HEK293 (cell line): ENCODE measurements around the gene TMEM167A.

Experiments
- CTCF ChIA-PET: fragments of 350-600 bp; formaldehyde crosslinking; extraction: SDS; loops from one replicate; lab custom pipeline; 2021; ENCODE audit warnings: antibody characterized with exemption; lab: Yijun Ruan, JAX
- POLR2A ChIA-PET: fragments of 300-600 bp; formaldehyde crosslinking; extraction: SDS; loops from one replicate; lab custom pipeline; 2020; ENCODE audit warnings: antibody characterized with exemption, inconsistent platforms; lab: Yijun Ruan, JAX
- H3K27ac ChIP-seq: fragments of 200-500 bp; sonication (Bioruptor generic); 2 replicates; pipeline ENCODE4 v1.5.1; 2014; ENCODE audit warnings: low read depth, low read length, control low read depth, inconsistent platforms; ENCODE audit errors: extremely low read depth
- H3K36me3 ChIP-seq, 2 experiments: fragments of 200-500 bp in 1 of 2; sonication (Bioruptor generic) in 1 of 2; 1 replicate in 1 of 2; 2 replicates in 1 of 2; pipeline ENCODE4 v1.5.1; 2014 to 2017; ENCODE audit warnings: inconsistent platforms in 2 of 2, low read length in 2 of 2; ENCODE audit not compliant: control insufficient read depth in 2 of 2, insufficient read depth in 1 of 2
- H3K4me1 ChIP-seq: fragments of 200-500 bp; sonication (Bioruptor generic); 2 replicates; pipeline ENCODE4 v1.5.1; 2014; ENCODE audit warnings: mild to moderate bottlenecking, low read length, inconsistent platforms; ENCODE audit not compliant: control insufficient read depth, insufficient read depth
- H3K4me3 ChIP-seq: 2 replicates; pipeline ENCODE4 v1.5.1; 2011; ENCODE audit warnings: low read depth, mild to moderate bottlenecking, control low read depth, low read length, moderate library complexity
- H3K9me3 ChIP-seq: fragments of 200-500 bp; sonication (Bioruptor generic); 2 replicates; pipeline ENCODE4 v1.5.1; 2014; ENCODE audit warnings: low read depth, low read length, inconsistent platforms; ENCODE audit not compliant: control insufficient read depth, insufficient read depth
- AEBP2 ChIP-seq: fragments of 450-650 bp; formaldehyde crosslinking; IDR thresholded peaks from 2 replicates; pipeline ENCODE4 v1.5.1; 2016; ENCODE audit warnings: missing biosample characterization, missing genetic modification characterization, borderline replicate concordance
- KLF10 ChIP-seq: fragments of 450-650 bp; IDR thresholded peaks from 2 replicates; pipeline ENCODE4 v1.5.1; 2018; ENCODE audit warnings: missing biosample characterization, mild to moderate bottlenecking, missing genetic modification characterization
- RBAK ChIP-seq: fragments of 450-650 bp; formaldehyde crosslinking; IDR thresholded peaks from 2 replicates; pipeline ENCODE4 v1.5.1; 2016; ENCODE audit warnings: missing biosample characterization, missing genetic modification characterization
- SETDB1 ChIP-seq: IDR thresholded peaks from one replicate; pipeline ENCODE4 v1.6.1; 2017; ENCODE audit warnings: mild to moderate bottlenecking, low read length, moderate library complexity, mixed read lengths; ENCODE audit not compliant: insufficient read length
- TSHZ1 ChIP-seq: fragments of 450-650 bp; formaldehyde crosslinking; IDR thresholded peaks from 2 replicates; pipeline ENCODE4 v1.5.1; 2016; ENCODE audit warnings: missing biosample characterization, missing genetic modification characterization, borderline replicate concordance
- ZBTB11 ChIP-seq: fragments of 450-650 bp; formaldehyde crosslinking; conservative IDR thresholded peaks from 2 replicates; pipeline ENCODE4 v1.5.1; 2016; ENCODE audit warnings: low read depth, missing biosample characterization, missing genetic modification characterization
- ZNF133 ChIP-seq: fragments of 450-650 bp; formaldehyde crosslinking; IDR thresholded peaks from 2 replicates; pipeline ENCODE4 v1.5.1; 2016; ENCODE audit warnings: missing biosample characterization, missing genetic modification characterization
- ZNF155 ChIP-seq: fragments of 450-650 bp; formaldehyde crosslinking; IDR thresholded peaks from 2 replicates; pipeline ENCODE4 v1.5.1; 2016; ENCODE audit warnings: missing biosample characterization, missing genetic modification characterization
- ZNF350 ChIP-seq: fragments of 450-650 bp; formaldehyde crosslinking; IDR thresholded peaks from 2 replicates; pipeline ENCODE4 v1.5.0; 2017; ENCODE audit warnings: missing biosample characterization, mild to moderate bottlenecking, missing genetic modification characterization
- ZNF571 ChIP-seq: fragments of 450-650 bp; formaldehyde crosslinking; IDR thresholded peaks from 2 replicates; pipeline ENCODE4 v1.5.0; 2017; ENCODE audit warnings: missing biosample characterization, missing genetic modification characterization
- ZNF76 ChIP-seq: fragments of 450-650 bp; formaldehyde crosslinking; IDR thresholded peaks from 2 replicates; pipeline ENCODE4; 2016; ENCODE audit warnings: low read depth, missing biosample characterization, missing genetic modification characterization, borderline replicate concordance
- ZNF777 ChIP-seq: fragments of 450-650 bp; formaldehyde crosslinking; IDR thresholded peaks from 2 replicates; pipeline ENCODE4 v1.5.1; 2017; ENCODE audit warnings: missing biosample characterization, missing genetic modification characterization, borderline replicate concordance
- TF ChIP-seq, protein P1 (sequence below): fragments of 450-650 bp; formaldehyde crosslinking; IDR thresholded peaks from 2 replicates; pipeline ENCODE4 v1.5.1; 2016; ENCODE audit warnings: missing biosample characterization, missing genetic modification characterization

Gene TMEM167A

DNA sequence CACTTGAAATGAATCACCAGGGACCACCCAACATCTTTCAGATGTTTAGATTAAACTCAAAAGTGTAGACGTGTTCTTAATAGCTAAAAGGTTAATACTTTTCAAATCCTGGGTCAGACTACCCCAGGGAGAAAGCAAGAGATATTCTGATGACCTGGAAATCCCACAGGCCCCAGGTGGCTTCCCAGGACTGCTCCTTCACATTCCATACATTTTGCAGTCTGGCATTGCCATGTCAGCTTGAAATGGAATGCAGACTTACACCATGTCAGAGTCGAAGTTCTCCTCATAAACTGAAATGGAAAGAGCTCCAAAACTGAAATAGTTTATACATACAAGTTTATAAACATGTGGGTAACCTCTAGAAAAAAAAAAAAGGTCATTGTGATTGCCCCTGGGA is 61.5 kb downstream of the TMEM167A start:
- TF ChIP-seq ZNF155 (tag by site-specific recombination) (no peak), ZBTB11 (tag by site-specific recombination) (no peak), ZNF350 (tag by site-specific recombination) (no peak), RBAK (tag by site-specific recombination) (no peak), AEBP2 (tag by site-specific recombination) (no peak), ZNF76 (no peak), TSHZ1 (tag by site-specific recombination) (no peak), ZNF571 (tag by site-specific recombination) (no peak), ZNF133 (no peak), KLF10 (tag by site-specific recombination) (no peak)
- TF ChIP-seq, protein P1, sequence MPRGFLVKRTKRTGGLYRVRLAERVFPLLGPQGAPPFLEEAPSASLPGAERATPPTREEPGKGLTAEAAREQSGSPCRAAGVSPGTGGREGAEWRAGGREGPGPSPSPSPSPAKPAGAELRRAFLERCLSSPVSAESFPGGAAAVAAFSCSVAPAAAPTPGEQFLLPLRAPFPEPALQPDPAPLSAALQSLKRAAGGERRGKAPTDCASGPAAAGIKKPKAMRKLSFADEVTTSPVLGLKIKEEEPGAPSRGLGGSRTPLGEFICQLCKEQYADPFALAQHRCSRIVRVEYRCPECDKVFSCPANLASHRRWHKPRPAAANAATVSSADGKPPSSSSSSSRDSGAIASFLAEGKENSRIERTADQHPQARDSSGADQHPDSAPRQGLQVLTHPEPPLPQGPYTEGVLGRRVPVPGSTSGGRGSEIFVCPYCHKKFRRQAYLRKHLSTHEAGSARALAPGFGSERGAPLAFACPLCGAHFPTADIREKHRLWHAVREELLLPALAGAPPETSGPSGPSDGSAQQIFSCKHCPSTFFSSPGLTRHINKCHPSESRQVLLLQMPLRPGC (tag by site-specific recombination): no peak
- TF ChIP-seq, all 188 proteins: peak for 0
- Histone ChIP-seq H3K4me3 (no peak overlapping the region), H3K27ac (no peak overlapping the region), H3K4me1 (no peaks in the 10 kb centered on the region), H3K9me3 (no peaks in the 10 kb centered on the region), H3K36me3 (no peaks in the 10 kb centered on the region)
- POLR2A ChIA-PET: interaction anchor here (0.7 kb wide), 1 partner anchor 85 kb away, joined by 4 read pairs; no protein-coding TSS in a partner anchor
- CTCF ChIA-PET: no interaction called here

- no peak overlapping the region for H3K4me3 ChIP-seq
- TF ChIP-seq ZNF777 (tag by site-specific recombination): no peak
- peak; percentile 33 for TF ChIP-seq SETDB1
- ChIA-PET CTCF (interaction anchor here (0.6 kb wide), 2 partner anchors 706 to 1332 kb away, joined by 3 read pairs; no protein-coding TSS in a partner anchor), POLR2A (no interaction called here)
- H3K4me1 ChIP-seq: no peaks in the 10 kb centered on the region
- no peaks in the 10 kb centered on the region for H3K36me3 ChIP-seq
- H3K9me3 ChIP-seq: no peaks in the 10 kb centered on the region
- H3K27ac ChIP-seq: no peak overlapping the region
Measured at GRCh38 chr5:83011985-83012384, 65.2 kb downstream of the TMEM167A start.
